Lung (tissue), 12 donors: ENCODE results near the gene ERC2. TPM values are rescaled to one million over a fixed set of nuclear protein-coding genes. Genes with fewer than 3 reads are reported as not detected.

Experiments used
- ATAC-seq: fragments of 200-7000 bp; cut with Tn5 transposase; one replicate; pipeline ENCODE4 v1.9.1; 2020; ENCODE audit warnings: moderate number of reproducible peaks; ENCODE audit not compliant: insufficient read depth, low FRiP score
- DNase-seq, 3 donors: peaks; one replicate each; pipeline ENCODE4 v3.0.0-alpha.2; 2013 to 2017
- H3K27ac ChIP-seq, 2 donors: one replicate each; pipeline ENCODE4 v1.5.1; 2013; ENCODE audit warnings: mild to moderate bottlenecking in 2 of 2, moderate library complexity in 2 of 2, control low read depth in 1 of 2, inconsistent platforms in 1 of 2, low read depth in 1 of 2, low read length in 1 of 2
- H3K27me3 ChIP-seq, 3 donors: one replicate each; pipeline ENCODE4 v1.5.1; 2013; ENCODE audit warnings: low read length in 2 of 3; ENCODE audit not compliant: control insufficient read depth in 3 of 3, insufficient read depth in 3 of 3
- H3K36me3 ChIP-seq, 4 donors: one replicate each; pipeline ENCODE4 v1.5.1; 2013; ENCODE audit warnings: low read length in 4 of 4, mild to moderate bottlenecking in 1 of 4, moderate library complexity in 1 of 4; ENCODE audit not compliant: control insufficient read depth in 4 of 4, insufficient read depth in 4 of 4
- H3K4me1 ChIP-seq, 5 donors: one replicate each; pipeline ENCODE4 v1.5.1; 2013; ENCODE audit warnings: low read length in 5 of 5, mild to moderate bottlenecking in 2 of 5, moderate library complexity in 1 of 5; ENCODE audit not compliant: control insufficient read depth in 5 of 5, insufficient read depth in 5 of 5
- H3K4me3 ChIP-seq: one replicate; pipeline ENCODE4 v1.5.1; 2013; ENCODE audit warnings: mild to moderate bottlenecking, control low read depth, moderate library complexity
- H3K9ac ChIP-seq, 2 donors: one replicate each; pipeline ENCODE4 v1.5.1; 2013; ENCODE audit warnings: low read length in 2 of 2, control low read depth in 1 of 2; ENCODE audit not compliant: insufficient read depth in 1 of 2
- H3K9me3 ChIP-seq, 4 donors: one replicate each; pipeline ENCODE4 v1.5.1; 2013; ENCODE audit warnings: low read length in 3 of 4, mild to moderate bottlenecking in 1 of 4, moderate library complexity in 1 of 4; ENCODE audit not compliant: control insufficient read depth in 4 of 4, insufficient read depth in 3 of 4
- WGBS, 2 donors: extraction: QIAGEN DNeasy Blood & Tissue Kit; methylation state at CpG; one replicate each; pipeline ENCODE4 v1.1.7; 2013; 5-methylcytosine and 5-hydroxymethylcytosine counted together
- polyA plus RNA-seq, 2 donors: library from polyadenylated mRNA; stranded (reverse); fragments of 200-250 nt; gene quantifications; one replicate each; pipeline ENCODE4 v1.2.1, GENCODE V29; 2013
- total RNA-seq, 2 donors: library from RNA; depleted of rRNA in 1 of 2; stranded (reverse); fragments of >200 nt in 1 of 2; gene quantifications; one replicate each; pipeline ENCODE4 v1.2.1, GENCODE V29; 2014 to 2021
- TF ChIP-seq, protein P1 (sequence below): IDR thresholded peaks from 2 replicates; pipeline ENCODE4 v1.5.1; 2012; ENCODE audit warnings: mild to moderate bottlenecking; ENCODE audit errors: control extremely low read depth, extremely low read depth
- donor health status: control.
- donor health status: control.
- donor health status: Bipolar disorder and iron deficiency.
- donor health status: healthy.
- donor health status: DM: yes; HTN: yes; CAD: no.

Gene ERC2
- total and polyA plus RNA-seq, 4 donors, result 0.20 to 3.5 (median 0.97) TPM

DNA sequence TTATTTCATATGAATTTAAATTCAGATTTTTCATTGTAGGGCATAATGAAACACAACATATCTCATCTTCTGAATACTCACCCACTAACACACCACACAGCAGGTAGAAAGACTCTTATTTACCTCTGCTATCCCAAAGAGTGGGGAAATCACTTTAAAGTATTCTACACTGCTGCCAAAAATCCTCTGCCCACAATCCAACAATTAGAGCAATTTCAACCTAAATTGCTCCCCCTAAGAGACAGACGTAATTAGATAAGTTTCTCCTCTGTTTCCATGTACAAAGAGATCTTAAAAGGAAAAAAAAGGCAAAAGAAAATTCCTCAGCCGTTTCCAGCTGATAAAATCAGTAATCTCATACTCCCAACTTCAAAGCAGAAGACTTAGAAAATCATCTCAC is 331.8 kb downstream of the ERC2 start:
- no peaks in the 10 kb centered on the region for H3K27me3 ChIP-seq
- no peak for DNase-seq
- no peak overlapping the region for H3K27ac ChIP-seq
- no peak overlapping the region for H3K4me3 ChIP-seq
- no peaks in the 10 kb centered on the region for H3K36me3 ChIP-seq
- WGBS, 2 donors, result 58 to 68% methylated on average over 2 of the region's 2 CpGs
- no peaks in the 10 kb centered on the region for H3K9me3 ChIP-seq
- ATAC-seq, result no peak
- TF ChIP-seq, protein P1, sequence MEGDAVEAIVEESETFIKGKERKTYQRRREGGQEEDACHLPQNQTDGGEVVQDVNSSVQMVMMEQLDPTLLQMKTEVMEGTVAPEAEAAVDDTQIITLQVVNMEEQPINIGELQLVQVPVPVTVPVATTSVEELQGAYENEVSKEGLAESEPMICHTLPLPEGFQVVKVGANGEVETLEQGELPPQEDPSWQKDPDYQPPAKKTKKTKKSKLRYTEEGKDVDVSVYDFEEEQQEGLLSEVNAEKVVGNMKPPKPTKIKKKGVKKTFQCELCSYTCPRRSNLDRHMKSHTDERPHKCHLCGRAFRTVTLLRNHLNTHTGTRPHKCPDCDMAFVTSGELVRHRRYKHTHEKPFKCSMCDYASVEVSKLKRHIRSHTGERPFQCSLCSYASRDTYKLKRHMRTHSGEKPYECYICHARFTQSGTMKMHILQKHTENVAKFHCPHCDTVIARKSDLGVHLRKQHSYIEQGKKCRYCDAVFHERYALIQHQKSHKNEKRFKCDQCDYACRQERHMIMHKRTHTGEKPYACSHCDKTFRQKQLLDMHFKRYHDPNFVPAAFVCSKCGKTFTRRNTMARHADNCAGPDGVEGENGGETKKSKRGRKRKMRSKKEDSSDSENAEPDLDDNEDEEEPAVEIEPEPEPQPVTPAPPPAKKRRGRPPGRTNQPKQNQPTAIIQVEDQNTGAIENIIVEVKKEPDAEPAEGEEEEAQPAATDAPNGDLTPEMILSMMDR, result no peak
- H3K4me1 ChIP-seq, result no peaks in the 10 kb centered on the region
- no peak overlapping the region for H3K9ac ChIP-seq

DNA sequence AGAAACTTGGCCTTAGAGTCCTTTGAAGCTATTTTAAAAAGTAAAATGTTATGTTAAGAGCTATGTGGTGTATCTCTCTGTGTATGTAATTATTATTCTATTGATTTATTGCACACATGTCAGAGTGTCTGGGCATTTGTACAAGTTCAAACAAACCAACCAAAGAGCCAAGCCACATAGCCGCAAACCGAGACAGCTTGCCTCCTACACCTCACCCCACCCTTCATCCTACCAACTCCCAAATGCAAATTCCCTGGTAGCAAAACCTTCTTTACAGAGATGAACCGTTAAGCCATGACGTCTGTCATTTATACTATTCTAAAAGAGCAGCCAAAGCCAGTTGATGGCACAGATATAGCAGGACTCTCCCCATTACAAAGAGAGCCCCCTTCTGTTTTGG is 332.3 kb downstream of the ERC2 start:
- peaks cover 0 to under 1% (median 0%) of the 10 kb centered on the region in 5 donors for H3K4me1 ChIP-seq
- TF ChIP-seq, protein P1, result no peak
- no peaks in the 10 kb centered on the region for H3K9me3 ChIP-seq
- DNase-seq (no peak), ATAC-seq (no peak)
- H3K9ac ChIP-seq, result no peak overlapping the region
- no peak overlapping the region for H3K27ac ChIP-seq
- WGBS, 2 donors, result 83 to 85% methylated on average over 4 of the region's 4 CpGs
- no peaks in the 10 kb centered on the region for H3K27me3 ChIP-seq
- H3K36me3 ChIP-seq, result no peaks in the 10 kb centered on the region
- H3K4me3 ChIP-seq, result no peak overlapping the region

DNA sequence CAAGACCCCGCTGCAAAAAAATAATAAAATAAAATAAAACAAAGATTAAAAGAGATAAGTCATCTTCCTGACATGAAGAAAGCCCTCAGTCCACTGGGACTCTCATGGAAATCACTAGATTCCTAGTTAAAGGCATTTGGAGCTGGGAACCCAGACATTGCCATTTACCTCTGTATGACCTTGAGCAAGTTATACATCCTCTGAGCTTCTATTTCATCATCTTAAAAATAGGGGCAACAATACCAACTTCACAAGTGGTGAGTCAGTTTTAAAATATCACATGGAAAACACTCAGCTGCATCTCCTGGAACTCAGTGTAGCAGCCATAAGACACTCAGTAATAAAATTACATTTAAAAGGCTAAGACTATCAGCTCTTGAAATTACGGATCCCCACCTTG is 334.8 kb downstream of the ERC2 start:
- Histone ChIP-seq H3K27me3 (no peaks in the 10 kb centered on the region), H3K27ac (no peak overlapping the region), H3K4me3 (no peak overlapping the region), H3K4me1 (peaks cover 0 to 3% (median 0%) of the 10 kb centered on the region in 5 donors), H3K36me3 (no peaks in the 10 kb centered on the region), H3K9me3 (no peaks in the 10 kb centered on the region), H3K9ac (no peak overlapping the region)
- TF ChIP-seq, protein P1, result no peak
- ATAC-seq (no peak), DNase-seq (no peak)
- 94 to 95% methylated on average over 2 of the region's 2 CpGs for WGBS, 2 donors

- Histone ChIP-seq H3K36me3 (no peaks in the 10 kb centered on the region), H3K27me3 (no peaks in the 10 kb centered on the region), H3K4me3 (no peak overlapping the region), H3K27ac (no peak overlapping the region), H3K9me3 (no peaks in the 10 kb centered on the region), H3K4me1 (peaks cover 0 to 3% (median 0%) of the 10 kb centered on the region in 5 donors), H3K9ac (no peak overlapping the region)
- ATAC-seq (no peak), DNase-seq (no peak)
- WGBS, 2 donors, result 79 to 90% methylated on average over 3 of the region's 3 CpGs
- TF ChIP-seq, protein P1, result no peak
Measured at GRCh38 chr3:56132762-56133161, 335.5 kb downstream of the ERC2 start.
